Testis (tissue), 2 donors: ENCODE data around the gene TMA7.

Experiments used
- POLR2A ChIP-seq: fragments of 450-650 bp; IDR thresholded peaks from one replicate; pipeline ENCODE4 v1.6.1; 2017; ENCODE audit warnings: antibody characterized with exemption, mild to moderate bottlenecking, moderate library complexity
- TF ChIP-seq, protein P1 (sequence below), 3 experiments: fragments of 450-650 bp in 2 of 3; fragments of 200-600 bp in 1 of 3; sonication (generic) in 1 of 3; IDR thresholded peaks; one replicate each; pipeline ENCODE4 v1.5.1; 2016 to 2019; ENCODE audit warnings: antibody characterized with exemption in 3 of 3, mild to moderate bottlenecking in 2 of 3, moderate library complexity in 1 of 3

DNA sequence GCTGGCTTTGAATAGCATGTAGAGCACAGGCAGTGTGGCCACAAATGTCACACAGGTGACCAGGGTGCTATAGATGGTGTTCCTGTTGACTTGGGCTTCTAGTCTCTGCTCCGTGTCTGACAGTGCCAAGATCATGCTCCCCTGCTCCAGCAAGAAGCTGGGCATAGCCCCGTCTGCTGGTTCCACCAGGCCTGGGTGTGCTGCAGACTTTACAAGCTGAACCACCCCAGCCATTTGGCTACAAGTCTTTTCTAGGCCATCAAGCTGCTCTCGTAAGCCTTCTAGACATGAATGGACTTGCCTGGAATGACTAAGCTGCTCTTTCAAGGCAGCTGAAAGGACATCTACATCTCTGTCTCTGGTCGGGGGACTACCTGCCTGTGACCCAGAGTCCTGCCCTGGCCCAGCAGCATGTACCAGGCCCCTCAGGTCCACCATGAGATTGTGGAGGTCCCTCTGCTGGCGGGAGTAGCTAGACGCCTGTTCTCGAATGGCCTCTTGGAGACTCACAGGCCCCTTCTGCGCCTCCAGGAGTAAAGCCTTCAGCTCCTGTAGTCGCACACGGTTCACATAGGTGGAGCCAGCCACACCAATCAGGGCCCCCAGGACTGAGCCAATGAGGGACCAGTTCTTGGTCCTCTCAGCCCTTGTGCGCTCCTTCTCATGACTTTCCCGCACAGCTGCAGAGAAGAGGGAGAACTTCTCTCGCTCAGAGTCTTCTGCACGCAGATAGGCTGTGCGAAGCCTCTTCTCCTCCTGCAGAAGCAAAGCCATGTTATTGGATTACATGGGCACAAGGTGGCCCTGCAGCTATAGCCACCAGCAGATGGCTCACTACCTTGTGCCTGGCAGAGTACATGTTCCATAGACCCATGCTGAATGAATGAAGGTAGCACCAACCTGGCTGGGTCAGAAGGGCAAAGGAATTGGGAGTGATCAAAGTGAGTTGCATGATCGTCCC is 7.4 kb upstream of the TMA7 start:
- TF ChIP-seq POLR2A = no peak
- TF ChIP-seq, protein P1, sequence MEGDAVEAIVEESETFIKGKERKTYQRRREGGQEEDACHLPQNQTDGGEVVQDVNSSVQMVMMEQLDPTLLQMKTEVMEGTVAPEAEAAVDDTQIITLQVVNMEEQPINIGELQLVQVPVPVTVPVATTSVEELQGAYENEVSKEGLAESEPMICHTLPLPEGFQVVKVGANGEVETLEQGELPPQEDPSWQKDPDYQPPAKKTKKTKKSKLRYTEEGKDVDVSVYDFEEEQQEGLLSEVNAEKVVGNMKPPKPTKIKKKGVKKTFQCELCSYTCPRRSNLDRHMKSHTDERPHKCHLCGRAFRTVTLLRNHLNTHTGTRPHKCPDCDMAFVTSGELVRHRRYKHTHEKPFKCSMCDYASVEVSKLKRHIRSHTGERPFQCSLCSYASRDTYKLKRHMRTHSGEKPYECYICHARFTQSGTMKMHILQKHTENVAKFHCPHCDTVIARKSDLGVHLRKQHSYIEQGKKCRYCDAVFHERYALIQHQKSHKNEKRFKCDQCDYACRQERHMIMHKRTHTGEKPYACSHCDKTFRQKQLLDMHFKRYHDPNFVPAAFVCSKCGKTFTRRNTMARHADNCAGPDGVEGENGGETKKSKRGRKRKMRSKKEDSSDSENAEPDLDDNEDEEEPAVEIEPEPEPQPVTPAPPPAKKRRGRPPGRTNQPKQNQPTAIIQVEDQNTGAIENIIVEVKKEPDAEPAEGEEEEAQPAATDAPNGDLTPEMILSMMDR (IDR thresholded peaks at IDR 0.05) = no peak
